ENCODE data around the gene IL17RE. TPM values are rescaled to one million over a fixed set of nuclear protein-coding genes. Genes with fewer than 3 reads are reported as not detected.

IL17RE gene
- total RNA-seq, 1 donor from 2014 or later = 21.7 TPM

GRCh38 chr3:9913601-9914000 lies 11.0 kb downstream of the IL17RE start:
- intact Hi-C loops (cut with DNase I) = loop anchor here (10.0 kb wide), 1 partner anchor 519 kb away; the partner anchor contains the start of gene SETD5
- peaks cover 22 to 32% of the 10 kb centered on the region in 2 donors for H3K4me1 ChIP-seq

GRCh38 chr3:9914011-9914410 lies 11.4 kb downstream of the IL17RE start:
- TF ChIP-seq CTCF (IDR thresholded peaks at IDR 0.05) = no peak

More at GRCh38 chr3:9913601-9914000, 11.0 kb downstream of the IL17RE start:
- H3K9me3 ChIP-seq = no peaks in the 10 kb centered on the region
- no peak for DNase-seq (ENCODE audit: low spot score in 2 of 2)
- peaks cover 0 to 3% of the 10 kb centered on the region in 2 donors for H3K36me3 ChIP-seq
- H3K27me3 ChIP-seq = no peaks in the 10 kb centered on the region
- H3K4me3 ChIP-seq = no peak overlapping the region
- peak overlapping the region in 1 of 2 donors; percentile 86 for H3K27ac ChIP-seq
- TF ChIP-seq CTCF (IDR thresholded peaks at IDR 0.05) = no peak

GRCh38 chr3:9914559-9915253 lies 12.1 kb downstream of the IL17RE start:
- no peaks in the 10 kb centered on the region for H3K9me3 ChIP-seq
- H3K27ac ChIP-seq = peak overlapping the region; percentile 79 to 86
- intact Hi-C loops (cut with DNase I) = loop anchor here (1.0 to 10.0 kb wide), 5 partner anchors 70 to 520 kb away; partner anchors contain the start of genes ARPC4, BRPF1, RPUSD3 and SETD5
- no peaks in the 10 kb centered on the region for H3K36me3 ChIP-seq
- peak in 1 of 3 experiments; percentile 27 for TF ChIP-seq CTCF (IDR thresholded peaks at IDR 0.05)
- H3K4me3 ChIP-seq = peak overlapping the region; percentile 62 to 89
- DNase-seq (ENCODE audit: low spot score in 2 of 2) = no peak
- peaks cover 22 to 32% of the 10 kb centered on the region in 2 donors for H3K4me1 ChIP-seq
- no peaks in the 10 kb centered on the region for H3K27me3 ChIP-seq

More at GRCh38 chr3:9914011-9914410, 11.4 kb downstream of the IL17RE start:
- no peaks in the 10 kb centered on the region for H3K27me3 ChIP-seq
- intact Hi-C loops (cut with DNase I) = loop anchor here (10.0 kb wide), 1 partner anchor 519 kb away; the partner anchor contains the start of gene SETD5
- no peaks in the 10 kb centered on the region for H3K9me3 ChIP-seq
- peak overlapping the region; percentile 79 to 86 for H3K27ac ChIP-seq
- H3K4me1 ChIP-seq = peaks cover 22 to 32% of the 10 kb centered on the region in 2 donors
- no peak overlapping the region for H3K4me3 ChIP-seq
- no peak for DNase-seq (ENCODE audit: low spot score in 2 of 2)
- H3K36me3 ChIP-seq = peaks cover 0 to 3% of the 10 kb centered on the region in 2 donors

- TF ChIP-seq CTCF (IDR thresholded peaks at IDR 0.05) = peak in 2 of 3 experiments; percentile 32 to 56
- peaks cover 22 to 32% of the 10 kb centered on the region in 2 donors for H3K4me1 ChIP-seq
- peaks cover 0 to 4% of the 10 kb centered on the region in 2 donors for H3K36me3 ChIP-seq
- intact Hi-C loops (cut with DNase I) = loop anchor here (1.0 to 10.0 kb wide), 7 partner anchors 18 to 521 kb away; partner anchors contain the start of genes ARPC4, BRPF1, CRELD1 and JAGN1
- peak in 1 of 2 donors; percentile 85 for DNase-seq (ENCODE audit: low spot score in 2 of 2)
- no peaks in the 10 kb centered on the region for H3K9me3 ChIP-seq
- no peaks in the 10 kb centered on the region for H3K27me3 ChIP-seq
- peak overlapping the region; percentile 79 to 86 for H3K27ac ChIP-seq
- H3K4me3 ChIP-seq = peak overlapping the region; percentile 62 to 89
Observed at GRCh38 chr3:9915254-9916141, 12.8 kb downstream of the IL17RE start.

GRCh38 chr3:9916346-9916733 lies 13.7 kb downstream of the IL17RE start:
- peak overlapping the region; percentile 79 to 86 for H3K27ac ChIP-seq
- intact Hi-C loops (cut with DNase I) = loop anchor here (1.0 to 10.0 kb wide), 6 partner anchors 17 to 522 kb away; partner anchors contain the start of genes ARPC4, BRPF1, CRELD1 and JAGN1
- H3K36me3 ChIP-seq = peaks cover 0 to 8% of the 10 kb centered on the region in 2 donors
- no peaks in the 10 kb centered on the region for H3K9me3 ChIP-seq
- H3K27me3 ChIP-seq = no peaks in the 10 kb centered on the region
- peak overlapping the region; percentile 62 to 89 for H3K4me3 ChIP-seq
- TF ChIP-seq CTCF (IDR thresholded peaks at IDR 0.05) = no peak
- peak in 1 of 2 donors; percentile 79 for DNase-seq (ENCODE audit: low spot score in 2 of 2)
- H3K4me1 ChIP-seq = peaks cover 22 to 32% of the 10 kb centered on the region in 2 donors

Data from ascending aorta (tissue), 2 donors.